ENCODE measurements around the gene PHF21B.
"Not testable (repeated sequence)": the region's sequence is repeated elsewhere in the genome, so short reads cannot be mapped to it uniquely, and the experiment has no call there.

PHF21B gene

GRCh38 chr22:44906248-44906936, 103.4 kb downstream of the PHF21B start:
- TF ChIP-seq, protein P1, sequence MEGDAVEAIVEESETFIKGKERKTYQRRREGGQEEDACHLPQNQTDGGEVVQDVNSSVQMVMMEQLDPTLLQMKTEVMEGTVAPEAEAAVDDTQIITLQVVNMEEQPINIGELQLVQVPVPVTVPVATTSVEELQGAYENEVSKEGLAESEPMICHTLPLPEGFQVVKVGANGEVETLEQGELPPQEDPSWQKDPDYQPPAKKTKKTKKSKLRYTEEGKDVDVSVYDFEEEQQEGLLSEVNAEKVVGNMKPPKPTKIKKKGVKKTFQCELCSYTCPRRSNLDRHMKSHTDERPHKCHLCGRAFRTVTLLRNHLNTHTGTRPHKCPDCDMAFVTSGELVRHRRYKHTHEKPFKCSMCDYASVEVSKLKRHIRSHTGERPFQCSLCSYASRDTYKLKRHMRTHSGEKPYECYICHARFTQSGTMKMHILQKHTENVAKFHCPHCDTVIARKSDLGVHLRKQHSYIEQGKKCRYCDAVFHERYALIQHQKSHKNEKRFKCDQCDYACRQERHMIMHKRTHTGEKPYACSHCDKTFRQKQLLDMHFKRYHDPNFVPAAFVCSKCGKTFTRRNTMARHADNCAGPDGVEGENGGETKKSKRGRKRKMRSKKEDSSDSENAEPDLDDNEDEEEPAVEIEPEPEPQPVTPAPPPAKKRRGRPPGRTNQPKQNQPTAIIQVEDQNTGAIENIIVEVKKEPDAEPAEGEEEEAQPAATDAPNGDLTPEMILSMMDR (IDR thresholded peaks at IDR 0.05; ENCODE audit: poor library complexity, severe bottlenecking), result no peak
- peaks cover 6% of the 10 kb centered on the region for H3K27me3 ChIP-seq (ENCODE audit: insufficient read depth, poor library complexity, severe bottlenecking)

DNA sequence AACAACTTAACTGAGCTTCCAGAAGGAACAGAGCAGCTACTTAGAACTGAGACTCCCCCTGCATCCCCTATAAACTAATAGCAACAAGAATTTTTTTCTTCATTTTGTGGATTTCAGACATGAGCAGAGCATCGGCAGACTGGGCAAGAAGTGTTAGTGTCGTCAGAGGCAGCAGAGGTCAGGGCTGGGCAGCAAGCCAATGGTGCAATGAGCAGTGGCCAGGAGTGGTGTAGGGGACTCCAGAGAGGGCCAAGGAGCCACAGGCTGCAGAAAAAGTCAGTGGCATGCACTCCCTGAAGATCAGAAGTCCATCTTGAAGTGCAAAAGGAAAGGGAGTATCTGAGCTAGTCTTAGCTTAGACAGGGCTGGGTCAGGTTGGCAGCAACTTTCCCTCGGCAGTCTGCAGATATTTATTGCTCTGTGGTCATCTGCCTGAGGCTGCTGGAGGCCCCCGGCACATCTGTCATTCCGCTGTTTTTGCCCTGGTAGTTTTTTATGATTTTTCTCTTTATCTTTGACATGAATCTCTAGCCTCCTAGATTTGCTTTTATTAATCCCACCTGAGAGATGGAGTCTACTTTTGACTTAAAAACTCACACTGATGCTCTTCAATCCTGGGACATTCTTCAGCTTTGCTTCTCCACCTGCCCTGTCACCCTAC, 105.2 kb downstream of the PHF21B start:
- peaks cover 11% of the 10 kb centered on the region for H3K9me3 ChIP-seq (ENCODE audit: severe bottlenecking)
- H3K4me1 ChIP-seq (ENCODE audit: insufficient read depth, poor library complexity, severe bottlenecking); H3K4me3 ChIP-seq (ENCODE audit: severe bottlenecking); H3K36me3 ChIP-seq (ENCODE audit: low read depth); ATAC-seq (ENCODE audit: low read depth); H3K27ac ChIP-seq (ENCODE audit: poor library complexity, severe bottlenecking); DNase-seq (ENCODE audit: low spot score); H3K27me3 ChIP-seq (ENCODE audit: insufficient read depth, poor library complexity, severe bottlenecking): not testable (repeated sequence)

More at GRCh38 chr22:44906248-44906936, 103.4 kb downstream of the PHF21B start:
- no peak for ATAC-seq (ENCODE audit: low read depth)
- Histone ChIP-seq H3K4me3 (ENCODE audit: severe bottlenecking) (no peak overlapping the region), H3K36me3 (ENCODE audit: low read depth) (no peaks in the 10 kb centered on the region), H3K27ac (ENCODE audit: poor library complexity, severe bottlenecking) (no peak overlapping the region), H3K4me1 (ENCODE audit: insufficient read depth, poor library complexity, severe bottlenecking) (no peaks in the 10 kb centered on the region), H3K9me3 (ENCODE audit: severe bottlenecking) (peaks cover 4% of the 10 kb centered on the region)
- DNase-seq (ENCODE audit: low spot score), result peak; percentile 41

- not testable (repeated sequence) for H3K4me1 ChIP-seq (ENCODE audit: insufficient read depth, poor library complexity, severe bottlenecking); H3K4me3 ChIP-seq (ENCODE audit: severe bottlenecking); ATAC-seq (ENCODE audit: low read depth); H3K27me3 ChIP-seq (ENCODE audit: insufficient read depth, poor library complexity, severe bottlenecking); DNase-seq (ENCODE audit: low spot score); H3K27ac ChIP-seq (ENCODE audit: poor library complexity, severe bottlenecking); H3K36me3 ChIP-seq (ENCODE audit: low read depth)
- peaks cover 11% of the 10 kb centered on the region for H3K9me3 ChIP-seq (ENCODE audit: severe bottlenecking)
These were observed 106.6 kb downstream of the PHF21B start for GRCh38 chr22:44903164-44903563.

GRCh38 chr22:44901301-44901700, 108.5 kb downstream of the PHF21B start:
- Histone ChIP-seq H3K36me3 (ENCODE audit: low read depth) (no peaks in the 10 kb centered on the region), H3K27ac (ENCODE audit: poor library complexity, severe bottlenecking) (no peak overlapping the region), H3K4me3 (ENCODE audit: severe bottlenecking) (no peak overlapping the region), H3K27me3 (ENCODE audit: insufficient read depth, poor library complexity, severe bottlenecking) (peaks cover 6% of the 10 kb centered on the region), H3K4me1 (ENCODE audit: insufficient read depth, poor library complexity, severe bottlenecking) (no peaks in the 10 kb centered on the region), H3K9me3 (ENCODE audit: severe bottlenecking) (peaks cover 11% of the 10 kb centered on the region)
- TF ChIP-seq, protein P1 (IDR thresholded peaks at IDR 0.05; ENCODE audit: poor library complexity, severe bottlenecking), result no peak
- DNase-seq (ENCODE audit: low spot score) (no peak), ATAC-seq (ENCODE audit: low read depth) (no peak)

DNA sequence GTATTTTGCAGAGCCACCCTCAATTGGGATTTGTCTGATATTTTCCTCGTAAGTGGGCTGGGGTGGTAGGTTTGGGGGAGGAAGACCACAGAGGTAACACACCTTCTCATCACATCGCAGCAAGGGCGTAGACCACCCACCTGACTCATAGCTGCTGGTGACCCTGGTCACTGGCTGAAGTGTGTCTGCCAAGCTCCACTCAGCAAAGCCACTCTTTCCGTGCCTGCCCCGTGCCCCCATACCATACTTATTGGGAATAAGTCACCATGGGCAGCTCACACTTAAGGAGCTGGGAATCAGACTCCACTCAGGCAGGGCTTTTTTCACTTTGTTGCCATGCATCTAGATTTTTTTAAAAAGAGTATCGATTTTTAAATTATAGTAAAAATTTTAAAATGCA, 111.6 kb downstream of the PHF21B start:
- Histone ChIP-seq H3K9me3 (ENCODE audit: severe bottlenecking) (peaks cover 11% of the 10 kb centered on the region), H3K27ac (ENCODE audit: poor library complexity, severe bottlenecking) (no peak overlapping the region), H3K27me3 (ENCODE audit: insufficient read depth, poor library complexity, severe bottlenecking) (no peaks in the 10 kb centered on the region), H3K4me3 (ENCODE audit: severe bottlenecking) (no peak overlapping the region), H3K4me1 (ENCODE audit: insufficient read depth, poor library complexity, severe bottlenecking) (no peaks in the 10 kb centered on the region), H3K36me3 (ENCODE audit: low read depth) (no peaks in the 10 kb centered on the region)
- ATAC-seq (ENCODE audit: low read depth) (no peak), DNase-seq (ENCODE audit: low spot score) (no peak)
- TF ChIP-seq, protein P1 (IDR thresholded peaks at IDR 0.05; ENCODE audit: poor library complexity, severe bottlenecking), result no peak
